HG03196 (cell line): Measurements from ENCODE around the gene WDR87.
"Not testable (repeated sequence)": the region's sequence is repeated elsewhere in the genome, so short reads cannot be mapped to it uniquely, and the experiment has no call there.

ENCODE experiments used
- ATAC-seq: cut with Tn5 transposase; IDR thresholded peaks from one replicate; pipeline ENCODE4 v1.9.1; 2021; ENCODE audit not compliant: unreplicated experiment

WDR87 gene

DNA sequence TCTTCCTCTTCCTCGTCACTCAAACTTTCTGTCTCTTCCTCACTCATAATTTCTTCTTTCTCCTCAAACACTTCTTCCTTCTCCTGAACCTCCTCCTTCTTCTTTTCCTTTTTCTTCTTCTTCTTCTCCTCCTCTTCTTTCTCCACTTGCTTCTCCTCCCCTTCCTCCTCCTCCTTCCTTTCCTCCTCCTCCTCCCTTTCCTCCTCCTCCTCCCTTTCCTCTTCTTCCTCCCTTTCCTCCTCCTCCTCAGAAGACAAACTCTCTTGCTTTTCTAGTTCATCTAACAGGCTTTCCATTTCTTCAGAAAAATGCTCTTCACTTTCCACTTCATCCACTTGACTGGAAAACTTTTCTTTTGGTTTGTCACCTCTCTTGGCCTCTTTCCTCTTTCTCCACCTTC lies 19.8 kb downstream of the WDR87 start:
- no peak for ATAC-seq

DNA sequence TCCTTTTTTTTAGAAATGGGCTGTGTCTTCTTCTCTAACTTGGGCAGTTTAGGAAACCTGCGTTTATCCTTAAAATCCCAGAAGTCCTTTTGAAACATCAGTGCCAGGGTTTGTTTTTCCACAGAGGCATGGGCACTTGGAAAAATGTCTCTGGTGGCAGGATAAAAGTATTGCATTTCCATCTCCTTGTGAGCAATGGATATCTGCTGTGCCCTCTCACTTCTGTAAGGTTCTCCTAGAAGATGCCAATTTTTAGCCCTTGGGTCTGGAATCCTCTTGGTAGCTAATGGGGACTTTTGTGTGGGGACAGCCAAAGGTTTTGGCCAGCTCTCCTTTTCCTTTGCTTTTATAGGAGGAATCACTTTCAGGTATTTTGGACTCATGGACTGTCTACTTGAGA lies 21.0 kb downstream of the WDR87 start:
- ATAC-seq, result no peak

DNA sequence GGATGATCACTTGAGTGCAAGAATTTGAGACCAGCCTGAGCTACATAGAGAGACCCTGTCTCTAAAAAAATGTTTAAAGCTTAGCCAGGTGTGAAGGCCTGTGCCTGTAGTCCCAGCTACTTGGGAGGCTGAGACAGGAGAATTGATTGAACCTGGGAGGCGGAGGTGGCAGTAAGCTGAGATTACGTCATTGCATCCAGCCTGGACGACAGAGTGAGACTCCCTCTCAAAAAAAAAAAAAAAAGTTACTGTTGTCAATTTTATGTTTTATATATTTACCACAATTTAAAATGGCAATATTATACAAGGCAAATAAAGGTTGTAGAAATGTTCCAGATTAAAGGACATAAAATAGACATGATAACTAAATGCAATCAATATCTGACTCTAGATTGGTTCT lies 29.2 kb downstream of the WDR87 start:
- no peak for ATAC-seq

DNA sequence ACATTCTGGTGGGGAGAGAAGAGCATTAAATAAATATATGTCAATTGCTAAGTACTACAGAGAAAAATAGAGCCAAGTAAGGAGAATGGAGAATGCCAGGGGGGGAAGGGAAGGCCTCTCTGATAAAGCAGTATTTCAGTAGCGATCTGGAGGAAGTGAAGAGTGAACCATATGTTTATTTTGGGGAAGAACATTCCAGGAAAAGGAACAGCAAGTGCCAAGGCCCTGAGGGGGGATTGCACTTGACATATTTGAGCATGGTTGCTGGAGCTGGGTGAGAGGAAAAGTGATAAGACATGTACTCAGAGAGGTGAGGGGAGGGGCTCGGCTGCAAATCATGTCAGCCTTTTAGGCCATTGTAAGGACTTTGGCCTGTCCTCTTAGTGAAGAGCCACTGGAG lies 30.4 kb downstream of the WDR87 start:
- no peak for ATAC-seq

DNA sequence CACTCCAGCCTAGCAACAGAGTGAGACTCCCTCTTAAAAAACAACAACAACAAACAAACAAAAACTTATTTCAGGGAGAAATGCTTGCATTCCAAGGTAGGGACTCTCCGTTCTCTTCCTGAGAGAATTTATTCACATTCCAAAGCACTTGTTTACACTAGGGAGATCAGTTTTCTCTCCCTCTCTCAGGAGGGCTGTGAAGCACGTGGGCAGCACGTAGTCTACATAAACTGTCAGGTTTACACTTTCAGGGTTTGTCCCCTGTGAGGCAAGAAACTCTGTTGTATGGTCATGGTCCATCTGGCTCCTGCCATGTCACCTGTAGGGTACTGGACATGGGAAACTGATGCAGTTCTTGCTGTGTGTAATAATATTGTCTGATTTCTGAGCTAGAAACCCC lies 31.6 kb downstream of the WDR87 start:
- ATAC-seq, result no peak

DNA sequence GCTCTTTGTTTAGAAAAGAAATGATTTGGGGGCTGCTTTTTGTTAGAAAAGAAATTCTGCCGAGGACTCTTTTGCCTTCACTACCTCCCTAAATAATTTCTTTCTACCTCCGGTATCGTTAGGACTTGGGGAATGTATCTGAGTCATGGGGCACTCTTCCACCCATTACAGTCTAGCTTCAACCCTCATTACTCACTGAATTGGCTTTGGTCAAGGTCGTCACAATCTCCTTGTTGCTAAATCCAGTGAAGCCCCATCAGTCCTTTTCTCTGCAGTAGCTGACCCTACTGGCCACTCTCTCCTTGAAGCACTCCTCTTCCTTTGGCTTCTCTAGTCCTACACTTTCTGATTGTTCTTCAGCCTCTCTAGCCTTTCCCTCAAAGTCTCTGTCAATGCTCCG lies 34.0 kb downstream of the WDR87 start:
- ATAC-seq, result no peak

DNA sequence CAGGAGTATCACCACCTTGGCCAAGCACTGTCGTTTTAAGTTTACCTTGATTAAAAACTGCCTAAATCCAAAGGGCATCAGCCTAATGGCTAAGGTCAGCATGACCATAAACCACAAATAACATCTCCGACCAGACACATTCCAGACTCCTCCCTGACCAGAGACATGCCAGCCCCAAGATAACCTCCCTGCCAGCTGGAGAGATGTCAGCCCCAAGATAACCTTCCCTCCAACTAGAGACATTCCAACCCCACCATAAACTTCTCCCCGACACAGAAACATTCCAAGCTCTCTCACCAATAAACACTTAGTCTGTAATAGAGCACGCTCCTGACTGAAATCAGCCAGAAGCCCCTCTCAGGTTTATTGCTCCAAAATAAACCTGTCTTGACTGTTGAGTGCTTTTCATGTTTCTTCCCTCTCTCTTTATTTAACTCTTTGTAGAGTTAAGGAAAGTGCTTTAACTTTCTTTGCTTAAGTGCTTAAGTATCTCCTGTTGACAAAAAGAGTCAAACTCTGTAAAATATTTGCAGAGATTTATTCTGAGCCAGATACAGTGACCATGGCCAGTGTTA lies 36.5 kb downstream of the WDR87 start:
- ATAC-seq, result no peak

DNA sequence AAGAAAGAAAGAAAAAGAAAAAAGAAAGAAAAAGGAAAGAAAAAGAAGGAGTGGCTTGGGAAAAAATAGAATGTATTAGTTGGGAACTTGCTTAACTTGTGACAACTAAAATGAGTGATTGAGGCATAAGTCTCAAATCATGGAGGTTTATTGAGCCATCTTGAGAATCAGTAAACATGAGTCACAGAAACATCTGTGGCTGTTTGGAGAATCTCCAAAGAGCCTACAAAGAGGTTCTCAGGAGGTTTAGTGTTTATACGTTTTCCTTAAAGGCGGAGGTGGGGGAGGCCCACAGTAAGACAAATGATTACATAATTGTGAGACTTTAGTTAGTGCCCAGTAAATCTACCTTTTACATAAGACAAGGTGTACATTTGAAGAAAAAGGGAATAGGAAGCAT lies 38.6 kb downstream of the WDR87 start:
- ATAC-seq, result no peak

DNA sequence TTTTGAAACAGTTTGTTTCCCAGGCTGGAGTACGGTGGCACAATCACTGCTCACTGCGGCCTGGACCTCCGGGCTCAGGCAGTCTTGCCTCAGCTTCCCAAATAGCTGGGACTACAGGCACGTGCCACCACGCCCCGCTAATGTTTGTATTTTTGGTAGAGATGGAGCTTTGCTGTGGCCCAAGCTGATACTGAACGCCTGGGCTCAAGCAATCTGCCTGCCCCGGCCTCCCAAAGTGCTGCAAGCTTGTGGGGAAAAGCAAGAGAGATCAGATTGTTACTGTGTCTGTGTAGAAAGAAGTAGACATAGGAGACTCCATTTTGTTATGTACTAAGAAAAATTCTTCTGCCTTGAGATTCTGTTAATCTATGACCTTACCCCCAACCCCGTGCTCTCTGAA lies 40.5 kb downstream of the WDR87 start:
- not testable (repeated sequence) for ATAC-seq

DNA sequence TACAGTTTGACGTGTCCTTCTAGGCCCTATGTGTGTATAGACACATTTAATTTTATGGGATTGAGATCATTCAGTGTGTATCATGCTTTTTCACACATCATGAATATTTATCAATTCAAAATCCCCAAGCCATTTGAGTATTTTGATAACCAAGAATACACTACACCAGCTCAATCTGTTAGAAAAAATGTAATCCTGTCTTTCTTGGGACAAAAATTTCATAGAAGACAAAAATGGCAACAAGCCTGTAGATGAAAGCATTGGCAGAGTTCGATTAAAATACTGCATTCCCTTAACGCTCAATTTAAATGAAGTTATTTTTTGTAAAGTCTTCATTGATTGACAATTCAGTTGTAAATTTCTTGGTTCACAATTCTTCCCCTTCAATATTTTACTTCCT lies 41.9 kb downstream of the WDR87 start:
- ATAC-seq, result no peak

DNA sequence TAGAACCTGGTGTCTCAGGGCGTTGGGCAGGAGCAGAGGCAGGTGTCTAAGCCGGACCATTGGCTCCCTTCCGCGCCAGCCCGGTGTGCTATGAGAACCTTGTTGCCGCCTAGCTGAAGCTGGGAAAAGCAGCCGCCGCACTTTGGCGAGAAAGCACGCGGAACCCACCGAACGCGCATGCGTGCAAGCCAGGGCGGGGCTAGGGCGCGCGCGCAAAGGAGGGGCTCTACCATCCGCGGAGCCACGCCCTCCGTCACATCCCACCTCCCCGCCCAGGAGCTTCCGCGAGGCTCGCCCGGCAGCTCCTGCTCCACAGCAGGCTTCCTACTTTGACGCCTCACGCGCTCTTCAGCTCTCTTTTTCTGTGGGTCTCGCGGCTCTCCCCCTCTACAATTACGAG lies 51.3 kb downstream of the WDR87 start:
- no peak for ATAC-seq

DNA sequence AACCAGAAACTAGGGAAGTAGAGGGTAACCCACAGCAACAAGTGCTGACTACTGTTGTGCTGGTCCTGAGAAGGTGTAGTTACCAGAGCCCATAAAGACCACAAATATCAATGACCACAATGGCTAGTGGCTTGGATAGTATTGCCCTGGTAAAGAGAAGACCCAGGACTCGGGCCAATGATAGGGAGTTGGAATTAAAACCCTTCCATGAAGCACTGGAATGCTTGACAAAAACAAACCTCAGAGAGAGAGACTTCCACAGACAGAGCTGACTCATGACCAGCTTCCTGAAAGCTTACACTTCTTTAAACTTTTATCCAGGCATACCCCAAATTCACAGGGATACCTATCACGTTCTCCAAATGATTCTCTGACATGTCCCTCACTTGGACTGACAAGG lies 60.5 kb downstream of the WDR87 start:
- no peak for ATAC-seq
